HG03439 (cell line): ENCODE measurements around the gene OTUD3.
"Not testable (repeated sequence)": the region's sequence is repeated elsewhere in the genome, so short reads cannot be mapped to it uniquely, and the experiment has no call there.

Source experiments
- ATAC-seq: cut with Tn5 transposase; IDR thresholded peaks from one replicate; pipeline ENCODE4 v1.9.1; 2021; ENCODE audit warnings: mild to moderate bottlenecking, moderate library complexity; ENCODE audit not compliant: unreplicated experiment

Gene OTUD3

DNA sequence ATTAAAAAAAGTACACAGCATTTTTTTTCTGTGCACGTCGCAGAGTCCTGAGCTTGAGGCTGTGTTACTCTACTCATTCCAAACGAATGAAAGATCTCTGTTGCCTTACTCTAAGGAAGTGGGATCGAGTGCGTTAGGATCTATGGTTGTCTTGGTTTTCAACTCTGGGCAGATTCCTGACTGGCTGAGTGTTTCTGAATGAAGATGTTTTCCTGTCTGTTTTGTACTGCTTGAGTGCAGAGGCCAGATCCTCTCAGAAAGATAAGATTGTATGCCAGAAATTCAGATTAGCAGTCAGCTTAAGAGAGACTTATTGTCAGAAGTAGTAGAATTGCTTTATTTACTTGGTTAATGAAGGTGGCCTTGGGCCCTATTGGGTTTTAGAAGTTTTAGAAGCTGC lies 27.2 kb downstream of the OTUD3 start:
- ATAC-seq = no peak

DNA sequence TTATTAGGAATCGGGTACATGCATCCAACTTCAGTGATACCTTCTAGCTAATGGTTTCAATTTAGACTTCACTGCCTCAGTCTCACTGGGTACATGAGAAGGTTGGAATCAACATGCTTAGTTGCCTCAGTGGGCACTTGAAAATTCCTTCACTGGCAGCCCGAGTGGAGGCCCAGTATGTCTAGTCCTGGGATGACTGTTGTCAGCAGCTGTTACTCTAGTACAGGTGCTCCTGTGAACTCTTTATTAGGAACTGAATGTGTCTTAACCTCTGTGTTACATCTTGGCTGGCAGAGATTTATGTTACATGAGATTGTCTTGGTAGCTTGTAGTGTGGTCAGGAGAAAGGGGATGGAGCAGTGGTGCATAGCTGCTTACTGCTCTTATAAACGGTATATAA lies 27.8 kb downstream of the OTUD3 start:
- no peak for ATAC-seq

DNA sequence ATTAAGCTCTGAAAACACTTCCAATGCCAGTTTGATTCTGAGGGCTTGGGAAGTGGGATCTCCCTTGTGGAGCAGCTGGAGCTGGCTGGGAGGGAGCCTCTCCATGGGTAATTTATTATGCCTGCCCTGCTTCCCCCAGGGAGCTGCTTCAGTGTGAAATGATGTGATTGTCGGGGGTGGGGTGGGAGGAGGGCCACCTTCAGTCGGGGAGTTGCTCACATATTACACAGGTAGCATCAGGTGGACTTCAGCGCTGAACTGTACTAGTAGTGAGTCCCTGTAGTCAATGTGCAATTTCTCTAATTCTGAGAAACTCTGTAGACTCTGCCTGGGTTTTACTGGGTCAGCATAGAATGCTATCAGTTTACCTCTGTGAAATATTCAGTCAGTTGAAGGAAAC lies 28.5 kb downstream of the OTUD3 start:
- no peak for ATAC-seq

DNA sequence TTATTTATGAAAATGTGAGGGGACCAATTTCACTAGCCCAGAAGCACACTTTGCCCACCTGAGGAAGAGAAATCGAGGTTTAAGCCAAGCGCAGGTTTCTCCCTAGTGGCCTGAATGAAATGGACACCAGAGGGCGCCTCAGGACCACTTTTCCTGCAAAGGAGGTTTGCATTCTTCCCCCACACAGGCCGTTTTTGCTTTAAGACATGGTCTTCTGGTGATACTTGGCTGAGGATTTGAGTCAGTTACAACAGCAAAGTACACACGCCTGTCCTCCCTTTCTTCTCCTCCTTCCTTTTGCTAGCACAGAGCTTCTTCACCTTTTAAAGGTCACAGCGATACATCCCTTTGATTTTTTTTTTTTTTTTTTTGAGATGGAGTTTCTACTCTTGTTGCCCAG lies 35.9 kb downstream of the OTUD3 start:
- no peak for ATAC-seq

DNA sequence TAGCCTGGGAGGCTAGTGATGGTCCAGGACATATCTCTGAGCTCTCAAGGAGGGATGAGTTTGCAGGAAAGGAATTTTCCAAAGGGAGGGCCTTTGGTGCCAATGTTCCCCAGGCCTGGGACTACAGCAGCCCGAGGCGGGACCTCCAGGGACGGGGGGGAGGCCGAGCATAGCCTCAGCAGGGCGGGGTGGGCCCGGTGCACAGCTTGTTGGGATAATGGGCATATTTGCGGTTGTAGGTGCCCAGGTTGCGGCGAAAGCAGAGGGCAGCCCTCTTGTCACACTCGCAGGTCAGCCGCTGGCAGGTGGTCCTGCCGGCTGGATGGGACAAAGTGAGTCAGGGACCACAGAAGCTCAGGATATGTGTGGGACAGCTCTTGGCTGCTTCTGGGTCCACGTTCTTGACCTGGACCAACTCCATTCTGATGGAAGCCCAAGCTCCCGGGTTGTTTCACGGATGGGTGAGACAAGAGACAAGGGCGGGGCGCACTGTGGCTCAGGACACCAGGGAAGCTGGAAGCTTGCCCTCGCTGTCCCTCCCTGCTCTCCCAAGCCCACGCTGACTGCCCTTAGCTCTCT lies 38.0 kb downstream of the OTUD3 start:
- no peak for ATAC-seq

DNA sequence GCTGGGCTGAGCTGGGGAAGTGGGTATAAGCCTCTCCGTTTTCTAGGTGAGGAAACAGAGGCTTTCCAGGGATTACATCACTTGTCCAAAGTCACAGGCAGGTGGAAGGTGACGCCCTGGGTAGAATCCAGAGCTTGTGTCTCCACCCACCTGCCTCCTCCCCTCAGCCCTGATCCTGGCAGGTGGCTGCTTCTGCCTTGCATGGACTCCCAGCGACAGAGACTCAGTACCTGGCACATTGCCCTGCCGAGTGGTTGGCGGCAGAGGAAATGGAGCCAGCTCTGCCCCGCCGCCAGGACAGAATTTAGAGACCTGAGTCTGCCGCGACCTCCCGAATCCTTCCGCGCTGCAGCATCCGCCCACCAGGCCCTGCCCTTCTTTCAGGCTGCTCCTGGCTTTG lies 39.1 kb downstream of the OTUD3 start:
- ATAC-seq = no peak

DNA sequence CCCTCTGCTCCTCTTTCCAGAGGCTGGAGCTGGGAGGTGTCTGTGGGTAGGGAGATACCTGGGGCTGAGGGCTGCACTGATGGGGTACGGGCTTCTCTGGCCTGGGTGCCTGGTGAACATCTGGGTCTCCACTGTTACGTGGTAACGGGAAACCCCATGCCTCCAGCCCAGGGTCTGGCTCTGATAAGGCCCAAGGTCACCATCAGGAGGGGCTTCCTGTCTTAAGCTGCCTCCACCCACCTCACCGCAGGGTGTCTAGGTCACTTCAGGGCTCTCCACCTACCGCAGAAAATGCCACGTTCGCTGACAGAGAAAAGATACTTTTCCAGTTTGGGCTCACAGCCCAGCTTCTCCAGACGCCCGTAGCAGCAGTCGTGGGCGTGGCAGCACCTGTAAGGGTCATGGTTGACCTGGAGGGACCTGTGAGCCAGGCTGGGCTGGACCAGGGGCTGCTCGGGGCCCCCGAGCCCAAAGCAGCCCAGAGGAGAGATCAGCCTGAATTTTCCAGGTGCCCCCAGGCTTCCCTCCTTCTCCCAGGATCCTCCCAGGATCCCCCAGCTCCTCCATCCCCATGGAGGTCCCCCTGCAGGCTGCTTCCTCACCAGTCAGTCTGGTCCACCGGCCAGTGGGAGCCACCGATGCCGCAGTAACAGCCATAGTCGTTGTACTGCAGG lies 40.0 kb downstream of the OTUD3 start:
- no peak for ATAC-seq

DNA sequence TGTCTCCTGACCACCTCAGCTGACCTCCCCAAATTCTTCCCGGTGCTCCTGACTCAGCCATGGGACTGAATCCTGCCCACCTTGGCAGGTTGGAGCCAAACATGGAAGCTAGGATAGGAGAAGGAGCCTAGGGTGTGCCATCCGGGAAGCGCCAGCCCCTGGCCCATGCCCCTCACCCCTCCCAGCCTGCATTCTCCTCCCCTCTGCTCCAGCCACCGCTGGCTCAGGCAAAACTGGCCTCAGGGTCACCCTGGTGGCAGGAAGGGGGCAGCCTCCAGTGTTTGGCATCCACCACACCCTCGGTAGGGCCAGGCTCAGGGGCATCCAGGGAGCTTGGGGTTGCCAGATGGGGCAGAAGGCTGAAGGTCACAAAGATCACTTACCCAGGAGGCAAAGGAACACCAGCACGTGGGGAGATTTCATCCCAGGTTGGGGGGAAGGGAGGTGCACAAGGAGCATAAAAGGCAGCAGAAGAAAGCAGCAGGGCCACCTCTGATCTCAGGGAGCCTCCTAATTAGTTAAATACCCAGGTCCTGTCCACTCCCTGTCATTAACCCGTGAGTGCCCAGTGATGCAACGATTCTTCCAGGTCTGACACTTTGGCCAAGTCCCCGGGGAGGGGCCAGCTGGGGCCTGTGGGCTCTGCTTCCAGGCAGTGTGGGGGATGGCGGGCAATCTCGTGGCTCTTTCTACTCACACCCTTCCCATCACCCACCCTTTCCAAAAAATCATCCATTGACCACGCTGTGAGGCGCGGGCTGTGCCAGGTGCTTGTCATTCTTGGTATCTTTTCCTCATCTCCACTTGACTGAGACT lies 41.1 kb downstream of the OTUD3 start, which contains the start of gene PLA2G2E:
Gene PLA2G2E (minus strand): TSS at position 481 of the 816 bp plus-strand sequence. CDS start 58 bp downstream, at position 423.
- no peak for ATAC-seq

DNA sequence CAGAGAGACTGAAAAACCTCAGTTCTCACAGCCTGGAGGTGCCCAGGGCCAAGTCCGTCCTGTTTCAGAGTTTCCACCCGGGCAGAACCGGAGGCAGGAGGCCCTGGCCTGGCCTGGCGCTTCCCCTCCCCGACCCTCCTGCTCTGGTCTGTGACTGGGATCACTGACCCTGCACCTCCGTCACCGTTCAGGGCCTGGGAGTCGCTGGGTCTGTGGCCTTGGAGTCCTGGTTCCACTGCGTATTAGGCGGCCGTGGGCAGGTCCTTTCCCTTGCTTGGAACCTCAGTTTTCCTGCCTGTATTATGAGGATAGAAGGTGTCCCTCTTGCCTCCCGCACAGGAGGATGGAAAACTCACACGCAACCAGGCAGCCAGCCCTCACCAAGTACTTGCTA lies 41.8 kb downstream of the OTUD3 start:
- no peak for ATAC-seq

DNA sequence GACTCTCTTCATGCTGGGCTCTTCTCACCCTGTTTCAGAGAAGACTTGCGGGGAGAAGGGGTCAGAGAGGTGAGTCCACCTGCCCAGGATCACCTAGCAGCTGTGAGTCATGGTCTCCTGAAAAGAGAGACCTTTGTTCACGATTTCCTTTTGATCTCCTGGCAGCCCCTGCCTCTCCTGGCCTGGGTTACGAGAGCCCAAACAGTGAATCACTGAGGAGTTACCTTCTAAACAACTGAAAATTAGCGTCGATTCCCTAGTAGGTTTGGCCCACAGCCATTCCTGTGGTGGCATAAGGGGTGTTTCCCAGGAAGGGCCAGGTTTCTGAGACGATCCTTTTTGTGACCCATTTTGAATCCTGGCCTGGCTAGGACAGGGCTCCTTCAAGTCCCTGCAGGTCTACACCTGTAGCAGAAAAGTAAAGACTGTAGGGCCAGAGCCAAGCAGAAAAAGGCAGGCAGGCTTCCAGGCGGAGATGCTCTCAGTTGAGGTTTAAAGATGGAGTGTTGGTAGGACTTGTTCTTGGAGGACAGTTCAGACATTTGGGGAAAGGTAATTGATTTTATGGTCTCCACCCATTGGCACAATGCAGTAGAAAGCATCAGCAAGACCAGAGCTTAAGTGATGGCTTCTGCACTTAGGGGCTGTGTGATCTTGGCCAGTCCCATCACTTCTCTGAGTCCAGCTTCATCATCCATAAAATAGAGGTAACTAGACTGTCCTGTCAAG lies 43.3 kb downstream of the OTUD3 start:
- no peak for ATAC-seq

DNA sequence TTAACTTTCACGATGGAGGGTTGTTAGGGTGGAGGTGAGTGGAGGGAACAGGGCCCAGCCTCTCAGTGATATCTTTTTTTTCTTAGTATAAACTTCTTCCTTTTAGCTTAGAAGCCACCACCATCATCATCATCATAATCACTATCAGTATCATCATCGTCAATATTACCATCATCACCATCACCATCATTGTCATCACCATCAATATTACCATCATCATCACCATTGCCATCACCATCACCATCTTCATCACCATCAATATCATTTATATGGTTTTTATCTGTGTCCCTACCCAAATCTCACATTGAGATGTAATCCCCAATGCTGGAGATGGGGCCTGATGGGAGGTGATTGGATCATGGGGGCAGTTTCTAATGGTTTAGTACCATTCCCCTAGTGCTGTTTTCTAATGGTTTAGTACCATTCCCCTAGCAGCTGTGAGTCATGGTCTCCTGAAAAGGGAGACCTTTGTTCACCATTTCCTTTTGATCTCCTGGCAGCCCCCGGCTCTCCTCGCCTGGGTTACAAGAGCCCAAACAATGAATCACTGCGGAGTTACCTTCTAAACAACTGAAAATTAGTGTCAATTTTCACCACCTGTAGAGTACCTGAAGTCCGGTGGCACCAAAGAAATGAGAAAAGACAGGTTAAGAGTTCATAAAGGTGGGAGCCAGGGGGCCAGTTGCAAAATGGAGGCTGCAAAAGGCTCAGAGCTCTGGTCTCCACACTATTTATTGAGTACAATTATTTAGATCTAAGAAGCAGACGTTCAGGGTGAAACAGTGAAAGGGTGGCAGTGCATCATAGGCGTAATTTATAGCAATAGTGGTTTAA lies 44.3 kb downstream of the OTUD3 start:
- no peak for ATAC-seq

DNA sequence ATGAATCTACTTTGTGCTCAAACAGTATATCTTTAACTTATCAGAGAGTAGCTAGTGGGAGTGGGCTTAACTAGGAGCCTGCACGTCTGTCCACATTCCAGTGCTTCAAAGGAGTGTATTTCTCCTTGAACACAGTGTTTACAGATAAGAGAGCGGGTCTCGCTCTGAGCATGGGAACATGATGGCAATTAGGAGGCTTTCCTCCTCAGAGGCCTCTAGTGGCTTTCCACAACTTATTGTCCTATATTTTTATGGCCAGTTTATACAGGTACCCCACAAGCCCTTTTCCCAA lies 44.9 kb downstream of the OTUD3 start:
- ATAC-seq = not testable (repeated sequence)

DNA sequence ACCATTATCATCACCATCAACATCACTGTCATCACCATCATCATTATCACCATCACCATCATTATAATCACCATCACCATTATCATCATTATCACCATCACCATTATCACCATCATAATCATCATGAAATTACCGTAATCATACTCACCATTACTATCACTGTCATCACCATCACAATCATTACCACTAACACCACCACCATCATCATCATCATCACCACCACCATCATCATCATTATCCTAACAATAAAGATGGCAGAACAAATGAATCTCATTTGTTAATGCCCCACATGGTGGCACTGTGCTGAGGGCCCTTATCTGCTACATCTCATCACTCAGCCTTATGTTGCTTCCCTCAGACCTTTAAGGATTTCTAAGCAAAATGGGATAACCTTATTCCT lies 50.7 kb downstream of the OTUD3 start:
- no peak for ATAC-seq

DNA sequence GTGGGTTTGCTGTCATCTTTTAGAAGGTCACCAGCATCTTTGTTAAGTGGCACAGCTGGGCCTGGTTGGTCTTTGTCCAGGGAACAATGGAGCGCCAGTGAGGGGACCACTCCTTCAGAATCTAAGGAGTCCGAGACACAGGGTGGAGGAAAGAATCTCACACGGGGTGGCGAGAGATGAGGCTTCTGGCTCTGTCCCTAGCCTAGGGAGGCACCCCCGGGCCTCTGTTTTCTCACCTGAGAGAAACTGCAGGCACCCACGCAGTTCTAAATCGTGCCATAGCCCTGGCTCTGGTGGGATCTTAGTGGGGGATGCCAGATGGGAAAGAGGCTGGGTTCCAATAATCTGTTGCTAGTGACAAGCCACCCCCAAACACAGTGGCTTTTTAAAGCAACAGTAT lies 52.1 kb downstream of the OTUD3 start:
- ATAC-seq = no peak

DNA sequence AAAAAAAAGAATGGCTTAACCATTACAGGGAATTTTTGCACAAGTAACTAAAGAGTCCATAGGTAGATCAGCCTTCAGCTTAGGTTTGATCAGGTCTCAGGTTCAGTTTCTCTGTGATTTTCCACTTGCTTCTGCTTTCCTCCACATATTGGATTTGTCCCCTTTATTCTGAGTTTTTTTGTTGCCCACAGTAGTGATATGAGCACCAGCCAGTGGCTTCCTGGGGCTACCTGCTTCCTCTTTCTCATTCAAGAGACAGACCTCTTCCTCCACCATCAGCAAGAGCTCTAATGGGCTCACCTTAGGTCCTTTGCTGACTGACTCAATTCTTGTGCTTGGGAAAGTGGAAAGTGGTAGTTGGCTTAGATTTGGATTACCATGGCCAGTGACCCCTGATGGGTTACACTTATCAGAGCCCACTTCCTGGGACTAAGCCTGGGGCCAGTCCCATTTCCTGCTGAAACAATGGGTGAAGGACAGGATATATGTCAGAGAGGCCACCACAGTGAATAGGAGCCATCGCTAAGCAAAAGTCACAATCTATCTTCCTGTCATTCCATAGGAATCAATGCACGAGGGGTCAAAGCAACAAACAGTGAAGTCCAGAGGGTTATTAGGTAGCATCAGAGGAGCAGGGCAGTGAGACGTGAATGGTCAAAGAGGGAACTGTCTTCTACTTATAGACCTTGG lies 54.0 kb downstream of the OTUD3 start:
- no peak for ATAC-seq

DNA sequence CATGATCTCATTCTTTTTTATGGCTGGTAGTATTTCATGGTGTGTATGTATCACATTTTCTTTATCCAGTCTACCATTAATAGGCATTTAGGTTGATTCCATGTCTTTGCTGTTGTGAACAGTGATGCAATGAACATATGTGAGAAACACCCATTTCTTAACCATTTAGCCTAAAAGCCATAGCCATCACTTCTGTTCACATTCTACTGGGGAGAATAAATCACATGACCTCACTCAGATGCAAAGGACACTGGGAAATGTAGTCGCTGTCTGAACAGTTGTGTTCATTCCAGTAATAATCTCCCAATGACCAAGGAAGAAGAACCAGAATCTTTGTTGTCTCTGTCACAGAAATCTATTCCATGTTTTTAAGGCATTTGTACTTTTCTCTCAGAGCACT lies 56.3 kb downstream of the OTUD3 start:
- no peak for ATAC-seq

DNA sequence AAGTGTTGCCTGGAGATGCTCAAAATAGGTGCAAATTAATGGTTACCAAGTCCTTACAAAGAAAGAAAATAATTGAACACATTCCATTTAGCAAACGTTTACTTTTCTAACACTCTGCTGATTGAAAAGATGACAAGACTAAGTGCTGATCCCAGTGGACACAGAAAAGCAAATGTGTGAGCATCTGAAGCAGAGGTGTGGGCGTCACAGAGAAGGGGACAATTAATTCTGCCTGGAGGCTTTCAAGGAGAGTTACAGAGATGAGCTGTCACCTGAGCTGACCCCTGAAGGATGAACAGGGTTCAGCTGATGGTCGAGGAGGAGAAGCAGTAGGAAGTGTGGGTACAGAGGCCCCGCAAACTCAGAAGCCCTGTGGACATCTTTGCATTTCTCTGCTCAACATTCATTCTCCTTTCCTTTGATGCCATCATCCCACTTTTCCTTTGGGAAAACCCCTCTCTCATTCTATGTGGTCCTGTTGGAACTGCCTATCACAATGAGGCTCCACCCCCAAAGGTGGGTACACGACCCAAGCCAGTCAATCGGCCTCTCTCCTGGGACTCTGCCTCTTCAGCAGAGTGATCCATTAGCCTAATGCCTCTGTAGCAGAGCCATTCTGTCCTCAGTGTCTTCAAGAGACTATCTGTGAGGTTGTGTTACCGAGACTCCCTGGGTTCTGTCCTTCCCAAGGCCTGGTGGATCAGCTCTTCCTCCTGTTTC lies 58.5 kb downstream of the OTUD3 start:
- ATAC-seq = no peak

DNA sequence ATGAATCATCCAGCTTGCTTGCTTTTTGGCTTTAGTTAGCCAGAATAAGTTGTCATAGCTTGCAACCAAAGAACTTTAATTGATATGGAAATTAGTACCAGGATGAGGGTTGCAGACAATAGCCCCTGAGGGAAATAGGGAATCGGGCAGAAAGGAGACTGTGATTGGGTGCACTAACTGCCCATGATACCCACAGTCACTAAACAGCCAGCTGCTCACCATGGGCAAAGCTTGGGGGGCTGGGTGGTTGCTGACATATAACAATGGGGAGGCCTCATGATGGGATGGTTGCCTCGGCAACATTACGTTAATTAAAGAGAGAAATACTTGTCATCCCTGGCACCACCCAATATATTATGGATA lies 59.0 kb downstream of the OTUD3 start:
- no peak for ATAC-seq

DNA sequence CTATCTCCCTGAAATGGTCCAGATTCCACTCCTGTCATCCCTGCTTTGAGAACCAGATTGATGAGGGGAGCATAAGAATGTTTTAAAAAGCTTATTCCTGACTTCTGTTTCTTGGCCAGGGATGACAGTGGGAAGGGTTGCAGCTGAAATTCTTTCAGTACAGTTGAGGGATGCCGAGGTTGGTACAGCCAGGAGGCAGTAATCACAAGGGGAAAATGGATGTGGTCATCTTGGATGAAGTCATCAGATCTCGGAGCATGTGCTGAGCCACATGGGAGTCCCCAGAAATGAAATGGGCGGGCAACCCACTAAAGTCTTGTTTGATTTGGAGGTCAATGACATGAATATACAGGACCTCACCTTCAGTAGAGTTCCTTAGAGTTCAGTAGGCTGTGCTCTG lies 59.9 kb downstream of the OTUD3 start:
- no peak for ATAC-seq

DNA sequence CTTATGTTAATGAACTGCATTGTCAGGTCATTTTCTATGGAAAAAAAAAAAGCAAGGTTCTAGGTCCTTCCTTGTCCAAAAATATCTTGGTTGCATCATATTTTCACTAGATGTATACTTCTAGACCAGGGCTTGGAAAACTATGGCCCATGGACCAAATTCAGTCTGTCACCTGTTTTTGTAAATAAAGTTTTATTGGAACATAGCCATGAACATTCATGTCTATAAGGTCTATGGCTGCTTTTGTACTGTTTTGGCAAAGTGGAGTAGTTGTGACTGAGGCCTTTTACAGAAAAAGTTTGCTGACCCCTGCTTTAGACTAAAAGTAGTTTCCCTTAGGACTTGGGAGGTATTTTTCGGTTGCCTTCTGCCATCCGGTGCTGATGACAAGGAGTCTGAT lies 60.5 kb downstream of the OTUD3 start:
- ATAC-seq = no peak
